NCI-H1694 (cell line): ENCODE data around the gene COL9A2.
"Not testable (repeated sequence)": the region's sequence is repeated elsewhere in the genome, so short reads cannot be mapped to it uniquely, and the experiment has no call there.

Experiments used
- DNase-seq: peaks from one replicate; lab custom pipeline; 2025; lab: John Stamatoyannopoulos, UW

The COL9A2 gene

DNA sequence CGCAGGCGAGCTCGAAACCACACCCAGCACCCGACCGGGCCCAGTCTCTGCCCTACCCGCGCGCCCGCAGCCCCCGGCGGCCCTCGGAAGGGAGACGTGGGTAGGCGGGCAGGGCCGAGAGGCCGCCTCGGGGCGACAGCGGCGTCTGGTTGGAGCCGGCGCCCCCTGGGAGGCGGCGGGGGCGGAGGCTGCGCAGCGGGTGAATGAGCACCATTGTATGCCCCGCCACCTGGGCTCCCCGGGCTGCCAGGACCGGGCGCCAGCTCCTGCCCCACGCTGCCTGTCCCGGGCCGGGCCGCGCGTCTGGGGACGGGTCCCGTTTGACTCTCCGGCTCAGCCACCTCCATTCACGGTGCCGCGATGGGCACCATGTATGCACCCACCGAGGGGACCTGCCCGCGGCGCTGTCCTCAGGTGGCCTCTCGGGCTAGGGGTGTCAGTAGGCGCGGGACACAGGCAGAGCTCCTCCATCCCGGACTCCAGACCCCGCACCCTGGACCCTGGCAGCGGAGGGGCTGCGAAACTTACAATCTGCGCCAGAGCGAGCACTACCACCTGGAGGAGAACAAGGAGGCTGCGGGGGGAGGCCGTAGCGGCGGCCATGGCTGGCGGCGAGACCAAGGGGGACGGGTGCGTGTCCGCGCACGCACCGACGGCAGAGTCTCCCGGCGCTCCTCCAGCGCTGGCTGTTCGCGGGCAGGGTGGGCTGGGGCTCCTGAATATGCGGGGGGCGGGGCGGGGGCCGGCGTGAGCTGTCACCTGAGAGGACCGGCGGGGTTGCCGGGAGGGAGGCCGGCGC, at the start of gene COL9A2:
Gene COL9A2 (minus strand): TSS at position 692 of the 799 bp plus-strand sequence. CDS start 89 bp downstream, at position 603.
- peak; percentile 15 for DNase-seq

DNA sequence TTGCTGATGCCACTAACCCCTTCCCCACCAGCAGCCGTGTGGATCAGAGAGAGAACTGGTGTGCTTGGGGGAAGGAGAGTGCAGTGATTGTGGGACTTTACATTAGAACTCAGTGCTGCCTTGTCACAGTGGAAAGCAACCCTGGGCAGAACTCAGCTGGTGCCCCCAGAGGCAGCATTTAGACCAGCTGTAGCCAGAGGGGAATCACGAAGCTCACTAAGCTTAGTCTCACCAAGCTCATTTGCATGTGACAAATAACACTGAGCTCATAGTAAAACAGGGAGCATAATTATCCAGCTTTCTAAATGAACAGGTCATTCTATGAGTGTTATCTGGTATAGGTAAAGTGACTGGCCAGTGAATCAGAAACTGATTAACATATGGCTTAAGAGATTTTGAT, 46.6 kb upstream of the COL9A2 start:
- no peak for DNase-seq

DNA sequence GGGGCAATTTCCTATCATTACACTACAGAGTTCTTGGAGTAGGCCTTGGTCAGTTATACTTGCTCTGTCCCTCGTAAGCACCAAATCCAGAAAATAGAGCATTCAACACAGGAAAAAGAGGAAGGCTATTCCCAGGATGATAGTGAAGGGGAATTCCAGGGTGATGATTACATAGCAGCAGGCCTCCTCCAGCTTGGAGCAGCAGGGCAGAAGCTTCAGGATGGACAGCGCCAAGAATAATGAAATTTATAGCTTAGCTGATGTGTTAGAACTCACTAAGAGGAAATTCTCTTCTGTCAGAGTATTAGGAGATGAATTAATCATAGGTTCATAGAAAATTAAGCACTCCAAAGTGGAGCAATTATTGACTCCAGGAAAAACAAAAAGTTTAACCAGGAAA, 45.6 kb upstream of the COL9A2 start:
- DNase-seq: no peak

DNA sequence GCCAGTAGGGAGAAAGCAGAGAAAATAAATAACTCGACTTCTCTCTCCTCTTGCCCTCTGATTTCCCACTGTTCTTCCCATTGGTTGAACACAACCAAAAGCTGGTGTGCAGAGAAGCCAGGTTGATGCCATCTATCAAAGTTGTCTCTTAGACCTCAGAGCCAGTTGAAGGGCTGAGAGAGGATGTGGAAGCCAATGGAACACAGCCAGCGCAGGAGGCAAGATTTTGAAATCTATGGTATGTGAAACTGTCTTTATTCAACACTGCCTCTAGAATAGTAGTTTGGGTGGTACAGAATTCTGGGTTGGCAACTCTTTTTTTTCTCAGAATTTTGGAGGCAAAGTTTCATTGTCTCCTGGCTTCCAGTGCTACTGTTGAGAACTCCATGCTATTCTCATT, 45.1 kb upstream of the COL9A2 start:
- no peak for DNase-seq

DNA sequence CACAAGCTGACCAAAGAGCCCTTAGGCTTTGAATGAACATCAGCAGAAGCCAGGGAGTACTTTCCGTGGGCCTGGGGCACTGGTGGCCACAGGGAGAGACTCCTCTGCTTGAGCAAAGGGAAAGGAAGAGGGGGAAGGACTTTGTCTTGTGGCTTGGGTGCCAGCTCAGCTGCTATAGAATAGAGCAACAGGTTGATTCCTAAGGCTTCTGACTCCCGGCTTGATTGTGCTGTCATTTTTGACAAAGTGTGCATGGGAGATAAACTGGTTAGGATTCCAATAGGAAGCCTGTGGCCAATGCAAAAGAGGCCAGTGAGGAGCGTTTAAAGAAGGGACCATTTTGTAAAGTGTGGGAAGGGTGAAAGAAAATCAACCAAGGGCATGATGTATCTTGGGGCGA, 44.6 kb upstream of the COL9A2 start:
- no peak for DNase-seq

DNA sequence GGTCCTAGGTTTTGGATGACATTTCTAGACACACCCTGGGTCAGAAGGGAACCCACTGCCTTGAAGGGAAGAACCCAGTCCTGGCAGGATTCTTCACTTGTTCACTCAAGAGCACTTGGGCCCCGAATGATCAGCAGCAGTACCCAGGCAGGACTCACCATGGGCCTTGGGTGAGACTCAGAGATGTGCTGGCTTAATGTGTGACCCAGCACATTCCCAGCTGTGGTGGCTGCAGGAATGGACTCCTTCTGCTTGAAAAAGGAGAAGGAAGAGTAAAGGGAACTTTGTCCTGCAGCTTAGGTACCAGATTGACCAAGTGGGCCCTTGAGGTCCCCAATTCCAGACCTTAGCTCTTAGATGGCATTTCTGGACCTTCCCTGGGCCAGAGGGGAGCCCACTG, 44.1 kb upstream of the COL9A2 start:
- no peak for DNase-seq

DNA sequence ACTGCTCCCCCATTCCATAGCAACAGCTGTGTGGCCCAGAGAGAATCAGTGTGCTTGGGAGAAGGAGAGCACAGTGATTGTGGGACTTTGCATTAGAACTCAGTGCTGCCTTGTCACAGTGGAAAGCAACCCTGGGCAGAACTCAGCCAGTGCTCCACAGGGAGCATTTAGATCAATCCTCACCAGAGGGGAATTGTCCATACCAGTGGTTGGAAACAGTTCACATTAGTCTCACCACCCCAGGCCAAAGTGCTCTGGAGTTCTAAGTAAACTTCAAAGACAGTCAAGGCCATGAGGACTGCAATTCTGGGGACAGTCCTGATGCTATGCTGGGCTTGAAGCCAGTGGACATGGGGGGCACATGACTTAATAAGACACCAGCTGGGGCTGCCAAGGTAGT, 43.5 kb upstream of the COL9A2 start:
- no peak for DNase-seq

DNA sequence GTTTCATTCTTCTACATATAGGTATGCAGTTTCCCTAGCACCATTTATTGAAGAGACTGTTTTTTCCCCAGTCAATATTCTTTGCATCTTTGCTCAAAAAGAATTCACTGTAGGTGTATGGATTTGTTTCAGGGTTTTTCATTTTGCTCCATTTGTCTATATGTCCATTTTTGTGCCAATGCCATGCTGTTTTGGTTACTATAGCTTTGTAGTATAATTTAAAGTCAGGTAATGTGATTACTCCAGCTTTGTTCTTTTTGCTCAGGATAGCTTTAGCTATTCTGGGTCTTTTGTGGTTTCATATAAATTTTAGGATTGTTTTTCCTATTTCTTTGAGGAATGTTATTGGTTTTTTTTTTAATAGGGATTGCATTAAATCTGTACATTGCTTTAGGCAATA, 40.5 kb upstream of the COL9A2 start:
- DNase-seq: no peak

DNA sequence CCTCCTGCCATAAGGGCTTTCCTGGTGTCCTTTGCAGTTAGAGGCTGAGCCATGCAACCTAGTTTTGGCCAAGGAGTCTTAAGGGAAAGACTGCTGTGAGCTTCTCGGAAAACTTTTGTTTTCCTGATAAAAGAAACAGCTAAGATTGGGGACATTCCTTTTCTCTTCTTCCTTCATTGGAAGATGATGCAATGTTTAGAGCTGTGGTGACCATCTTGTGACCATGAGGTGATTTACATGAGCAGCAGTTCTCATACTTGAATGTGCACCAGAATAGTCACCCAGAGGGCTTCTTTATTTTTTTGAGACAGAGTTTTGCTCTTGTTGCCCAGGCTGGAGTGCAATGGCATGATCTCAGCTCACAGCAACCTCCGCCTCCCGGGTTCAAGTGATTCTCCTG, 36.0 kb upstream of the COL9A2 start:
- no peak for DNase-seq

DNA sequence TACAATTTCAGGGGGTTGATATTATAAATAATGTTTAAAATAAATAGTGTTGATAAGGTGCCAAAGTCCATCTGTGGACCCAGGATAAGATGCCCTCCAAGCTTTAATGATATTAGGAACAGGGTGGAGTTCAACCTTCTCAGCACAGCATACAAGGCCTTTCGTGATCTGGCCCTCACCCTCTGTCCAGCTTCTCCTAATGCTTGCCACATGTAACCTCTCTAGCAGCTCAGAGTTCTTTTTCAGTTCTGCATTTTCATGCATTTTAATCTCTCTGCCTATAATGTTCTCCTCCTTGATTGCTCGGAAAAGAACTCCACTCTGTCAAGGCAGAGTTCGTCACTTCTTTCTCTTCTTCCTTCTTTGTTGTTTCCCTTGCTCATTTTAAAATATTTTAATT, 35.0 kb upstream of the COL9A2 start:
- DNase-seq: no peak

DNA sequence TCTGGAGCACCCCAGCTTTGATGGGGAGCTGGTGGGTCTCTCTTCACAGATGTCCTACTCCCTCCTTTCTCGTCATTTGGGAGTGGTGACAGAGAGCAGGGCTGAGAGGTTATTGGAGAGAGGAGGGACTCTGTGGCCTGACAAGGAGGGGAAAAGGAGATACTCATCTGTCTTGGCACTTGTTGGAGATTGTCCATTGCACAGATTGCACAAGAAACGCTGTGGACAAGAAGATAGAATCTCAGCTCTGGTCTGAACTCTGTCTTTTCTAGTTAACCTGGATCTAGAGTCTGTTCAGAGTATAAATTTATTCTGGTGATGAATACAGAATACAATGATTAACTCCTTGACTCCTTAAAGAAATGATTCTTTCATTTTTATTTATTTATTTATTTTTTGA, 34.0 kb upstream of the COL9A2 start:
- DNase-seq: no peak

DNA sequence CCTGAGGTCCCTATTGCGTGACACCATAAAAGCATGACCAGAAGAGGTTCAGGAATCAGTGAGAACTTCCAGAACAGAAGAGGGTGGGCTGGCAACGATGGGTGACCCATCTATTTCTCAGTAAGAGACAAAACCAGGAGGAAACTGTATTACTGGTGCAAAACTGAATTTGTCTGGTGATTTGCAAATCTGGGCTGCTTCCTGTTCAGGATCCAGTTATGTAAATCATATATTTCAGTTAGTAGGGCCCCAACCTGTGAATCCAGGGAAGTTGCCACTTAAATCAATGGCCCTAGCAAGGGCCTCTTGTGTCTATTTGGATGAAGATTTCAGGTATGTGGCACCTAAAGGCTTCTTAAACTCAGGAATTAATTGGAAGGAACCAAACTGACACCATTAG, 33.3 kb upstream of the COL9A2 start:
- DNase-seq: no peak

DNA sequence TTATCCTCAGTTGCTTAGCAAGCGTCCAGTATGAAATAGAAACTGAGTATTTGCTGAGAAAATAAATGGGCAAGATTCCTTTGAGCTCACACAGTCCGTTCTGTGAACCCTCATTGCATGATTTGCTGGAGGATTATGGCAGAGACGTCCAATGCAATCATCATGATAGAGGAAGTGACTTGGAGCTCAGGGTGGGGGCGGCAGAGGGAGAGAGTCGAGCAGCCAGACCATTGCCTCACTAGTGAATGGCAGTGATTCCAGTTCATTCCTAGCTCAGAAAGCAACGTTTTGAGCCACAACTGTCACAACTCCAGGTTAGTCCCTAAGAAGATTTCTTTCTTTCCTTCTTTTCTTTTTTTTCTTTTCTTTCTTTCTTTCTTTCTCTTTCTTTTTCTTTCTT, 27.5 kb upstream of the COL9A2 start:
- no peak for DNase-seq

DNA sequence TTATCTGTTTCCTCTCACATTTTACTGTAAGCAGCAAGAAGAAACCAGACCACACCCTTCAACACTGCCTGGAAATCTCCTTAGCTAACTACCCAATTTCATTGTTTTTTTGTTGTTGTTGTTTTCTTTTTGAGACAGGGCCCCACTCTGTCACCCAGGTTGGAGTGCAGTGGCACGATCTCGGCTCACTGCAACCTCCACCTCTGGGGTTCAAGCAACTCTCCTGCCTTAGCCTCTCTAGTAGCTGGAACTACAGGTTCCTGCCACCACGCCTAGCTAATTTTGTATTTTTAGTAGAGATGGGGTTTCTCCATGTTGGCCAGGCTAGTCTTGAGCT, 25.3 kb upstream of the COL9A2 start:
- DNase-seq: not testable (repeated sequence)

DNA sequence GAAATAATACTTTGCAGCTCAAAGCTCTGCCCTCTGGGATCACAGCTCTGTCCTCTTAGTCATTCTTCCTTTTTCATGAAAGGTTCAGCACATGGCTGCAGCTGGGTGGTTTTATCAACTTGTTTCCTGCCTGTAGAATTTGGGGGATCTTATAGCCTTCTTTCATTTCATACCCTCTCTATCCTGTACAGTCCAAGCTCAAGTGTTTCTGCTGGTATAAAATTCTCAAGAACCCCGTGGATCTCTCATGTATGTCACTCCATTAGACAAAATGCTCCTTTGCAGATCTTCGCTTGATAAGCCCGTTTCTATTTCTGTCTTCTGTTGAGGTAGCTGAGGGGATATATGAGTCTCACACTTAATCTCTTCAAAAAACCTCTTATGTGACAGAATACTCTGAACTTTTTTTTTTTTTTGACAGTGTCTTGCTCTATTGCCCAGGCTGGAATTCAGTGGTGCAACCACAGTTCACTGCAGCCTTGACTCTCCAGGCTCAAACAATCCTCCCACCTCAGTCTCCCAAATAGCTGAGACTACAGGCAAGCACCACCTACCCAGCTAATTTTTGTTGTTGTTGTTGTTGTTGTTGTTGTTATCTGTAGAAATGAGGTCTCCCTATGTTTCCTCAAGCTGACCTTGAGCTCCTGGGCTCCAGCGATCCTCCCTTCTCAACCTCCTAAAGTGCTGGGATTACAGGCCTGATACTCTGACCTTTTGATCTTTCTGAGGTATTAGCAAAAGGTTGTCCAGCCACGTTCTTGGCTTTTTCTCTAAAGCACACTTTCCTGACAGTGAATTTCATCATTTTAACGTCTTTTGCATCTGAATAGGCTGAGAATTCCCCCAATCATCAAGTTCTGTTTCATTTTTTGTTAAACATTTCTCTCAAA, 24.6 kb upstream of the COL9A2 start:
- no peak for DNase-seq

DNA sequence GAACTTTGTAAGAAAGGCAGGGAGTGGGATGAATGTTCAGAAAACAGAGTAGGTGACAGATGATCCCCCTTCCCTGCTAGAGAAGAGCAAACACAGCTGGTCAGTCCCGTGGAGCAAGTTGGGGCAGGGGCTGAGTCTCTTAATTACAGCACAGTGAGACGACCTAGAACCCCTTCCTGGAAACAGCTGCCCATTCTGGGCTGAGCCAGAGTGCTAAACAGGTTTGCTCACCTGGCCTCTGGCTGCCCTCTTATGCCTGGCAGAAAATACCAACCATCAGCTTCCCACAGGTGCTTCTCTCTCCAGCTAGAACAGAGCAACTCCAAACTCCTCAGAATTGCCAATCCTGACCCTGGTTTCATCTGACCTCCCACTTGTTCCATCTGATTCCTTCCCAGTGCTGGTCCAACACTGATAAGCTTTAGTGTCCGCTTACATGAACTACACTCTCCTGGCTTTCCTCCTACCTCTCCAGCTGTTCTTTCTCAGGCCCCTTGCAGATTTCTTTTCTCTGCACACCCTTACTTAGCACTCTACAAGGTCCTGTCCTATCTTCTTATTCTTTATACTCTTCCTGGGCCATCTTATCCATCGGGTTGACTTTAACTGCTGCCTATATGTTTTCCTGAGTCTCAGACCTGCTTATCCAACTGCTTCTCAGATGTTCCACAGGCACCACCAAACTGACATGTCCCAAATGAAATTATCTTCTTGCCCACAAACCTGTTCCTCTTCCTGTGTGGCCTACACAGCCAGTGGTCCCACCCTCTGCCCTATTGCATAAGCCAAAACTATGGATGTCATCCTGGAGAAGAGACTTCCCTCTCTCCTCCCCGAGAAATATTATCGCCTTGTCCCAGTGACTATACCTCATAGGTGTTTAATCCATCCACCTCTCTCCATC, 22.6 kb upstream of the COL9A2 start:
- no peak for DNase-seq

DNA sequence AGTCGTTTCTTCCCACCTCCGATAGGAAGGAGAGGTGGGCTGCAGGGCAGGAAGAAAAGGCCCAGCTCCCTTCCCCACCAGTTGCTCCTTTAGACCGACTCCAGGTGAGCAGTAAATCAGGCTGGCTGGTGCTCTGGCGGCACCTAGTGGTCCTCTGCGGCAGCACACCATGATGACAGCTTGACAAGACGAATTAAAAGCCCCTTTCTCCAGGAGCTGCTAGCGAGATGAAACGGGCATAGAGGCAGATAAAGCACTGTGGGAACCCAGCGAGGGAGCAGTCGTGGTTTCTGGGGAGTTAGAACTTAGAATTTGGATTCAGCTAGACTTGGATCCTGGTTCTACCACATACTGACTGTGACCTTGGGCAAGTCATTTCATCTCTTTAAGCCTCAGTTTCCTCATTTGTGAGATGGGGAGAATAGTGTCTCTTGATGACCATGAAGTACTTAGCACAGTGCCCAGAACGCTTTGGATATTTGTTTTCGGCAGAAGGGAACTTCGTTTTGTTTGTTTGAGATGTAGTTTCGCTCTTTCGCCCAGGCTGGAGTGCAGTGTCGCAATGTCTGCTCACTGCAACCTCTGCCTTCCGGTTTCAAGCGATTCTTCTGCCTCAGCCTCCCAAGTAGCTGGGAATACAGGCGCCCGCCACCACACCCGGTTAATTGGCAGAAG, 21.8 kb upstream of the COL9A2 start:
- DNase-seq: peak; percentile 79

DNA sequence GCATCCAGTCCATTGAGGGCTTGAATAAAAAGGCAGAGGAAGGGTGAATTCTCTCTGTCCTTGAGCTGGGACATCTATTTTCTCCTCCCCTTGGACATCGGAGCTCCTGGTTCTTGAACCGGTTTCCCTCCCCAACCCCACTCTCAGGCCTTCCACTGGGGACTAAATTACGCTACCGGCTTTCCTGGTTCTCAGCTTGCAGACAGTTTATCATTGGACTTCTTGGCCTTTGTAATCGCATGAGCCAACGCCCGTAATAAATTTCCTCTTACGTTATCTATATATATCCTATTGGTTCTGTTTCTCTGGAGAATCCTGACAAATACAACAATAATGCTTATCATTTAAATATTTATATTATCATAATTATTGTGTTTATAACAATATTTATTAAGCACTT, 20.4 kb upstream of the COL9A2 start:
- DNase-seq: no peak

DNA sequence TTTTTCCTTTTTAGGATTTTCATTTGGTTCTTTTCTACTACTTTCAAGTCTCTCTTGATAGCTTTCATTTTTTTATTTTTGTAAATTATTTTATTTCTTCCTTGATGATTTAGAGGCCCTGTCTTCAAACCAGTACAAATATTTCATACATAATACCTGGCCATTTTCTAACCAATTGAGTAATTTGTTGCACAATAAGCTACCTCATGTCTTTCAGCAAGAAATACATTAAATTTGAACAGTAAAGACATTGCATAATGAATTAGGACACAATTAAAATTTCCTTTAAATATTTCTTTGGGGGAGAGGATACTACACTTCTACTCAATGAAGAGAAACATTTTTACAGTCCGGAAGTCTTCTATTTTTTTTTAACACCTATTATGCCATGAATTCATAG, 15.6 kb upstream of the COL9A2 start:
- no peak for DNase-seq

DNA sequence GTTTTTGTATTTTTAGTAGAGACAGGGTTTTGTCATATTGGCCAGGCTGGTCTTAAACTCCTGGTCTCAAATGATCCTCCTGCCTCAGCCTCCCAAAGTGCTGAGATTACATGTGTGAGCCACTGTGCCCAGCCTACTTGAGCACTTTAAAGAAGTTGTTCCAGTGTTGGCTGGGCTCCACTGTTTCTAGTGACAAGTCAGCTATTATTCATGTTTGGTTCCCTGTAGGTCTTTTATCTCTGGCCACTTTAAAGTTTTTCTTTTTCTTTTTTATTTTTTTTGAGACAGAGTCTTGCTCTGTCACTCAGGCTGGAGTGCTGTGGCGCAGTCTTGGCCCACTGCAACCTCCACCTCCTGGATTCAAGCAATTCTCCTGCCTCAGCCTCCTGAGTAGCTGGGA, 14.3 kb upstream of the COL9A2 start:
- not testable (repeated sequence) for DNase-seq

DNA sequence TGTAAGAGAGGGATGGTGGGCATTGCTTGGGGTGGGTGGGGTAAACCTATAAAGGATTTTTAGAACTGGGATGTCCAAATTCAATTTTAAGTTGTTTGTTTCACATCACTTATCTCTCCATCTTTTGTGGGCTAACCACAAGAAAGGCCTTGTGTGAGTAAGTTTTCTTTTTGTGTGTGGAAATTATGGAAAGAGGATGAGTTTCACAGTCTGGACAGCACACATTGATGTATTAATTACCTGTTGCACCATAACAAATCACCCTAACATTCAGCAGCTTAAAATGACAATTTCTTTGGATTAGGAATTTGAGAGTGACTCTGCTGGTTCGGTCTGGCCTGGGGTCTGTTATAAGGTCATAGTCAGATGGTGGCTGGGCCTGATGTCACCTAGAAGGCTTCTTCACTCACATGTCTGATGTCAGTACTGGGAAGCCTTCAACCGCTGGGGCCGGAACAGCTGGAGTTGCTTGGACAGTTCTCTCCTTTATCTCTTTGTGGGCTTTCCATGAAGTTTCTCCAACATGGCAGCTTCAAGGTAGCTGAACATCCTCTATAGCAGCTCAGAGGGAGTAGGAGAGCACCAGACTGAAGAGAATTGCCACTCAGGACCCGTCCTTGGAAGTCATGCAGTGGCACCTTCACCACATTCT, 2.0 kb upstream of the COL9A2 start:
- no peak for DNase-seq
